Upper lobe of right lung (tissue), 1 donor: Measurements from ENCODE around the gene NAALADL2. TPM values are rescaled to one million over a fixed set of nuclear protein-coding genes. Genes with fewer than 3 reads are reported as not detected.

Source experiments
- ATAC-seq: fragments of 200-7000 bp; cut with Tn5 transposase; one replicate; pipeline ENCODE4 v1.9.1; 2020; ENCODE audit warnings: mild to moderate bottlenecking, moderate library complexity
- DNase-seq: peaks from one replicate; pipeline ENCODE4 v3.0.0-alpha.2; 2020
- H3K27ac ChIP-seq: fragments of 200-600 bp; one replicate; pipeline ENCODE4 v1.8.0; 2022
- H3K27me3 ChIP-seq: fragments of 200-600 bp; one replicate; pipeline ENCODE4 v1.8.0; 2022; ENCODE audit warnings: mild to moderate bottlenecking
- H3K36me3 ChIP-seq: fragments of 200-600 bp; one replicate; pipeline ENCODE4 v1.8.0; 2022
- H3K4me1 ChIP-seq: fragments of 200-600 bp; one replicate; pipeline ENCODE4 v1.8.0; 2022
- H3K4me3 ChIP-seq: fragments of 200-600 bp; one replicate; pipeline ENCODE4 v1.8.0; 2022; ENCODE audit warnings: mild to moderate bottlenecking
- H3K9me3 ChIP-seq: fragments of 200-600 bp; one replicate; pipeline ENCODE4 v1.8.0; 2022
- intact Hi-C: fragments of 100-400 bp; cut with DNase I; formaldehyde crosslinking; loops from one replicate; pipeline ENCODE4 v1.11.0; 2022
- total RNA-seq: library from RNA; stranded (reverse); fragmentation: NEBNext Ultra II Directional; extraction: Animal tissue kit (Norgen Biotek cat#: 25700); gene quantifications from one replicate; pipeline ENCODE4 v1.2.1, GENCODE V29; 2021
- TF ChIP-seq, protein P1 (sequence below): fragments of 200-600 bp; IDR thresholded peaks from one replicate; pipeline ENCODE4 v1.8.0; 2022; ENCODE audit warnings: antibody characterized with exemption
- donor health status: DM: no; HTN: yes; CAD: no; lungs with severe emphysema.

NAALADL2 gene
- total RNA-seq, 1 donor from 2014 or later = 8.5 TPM

DNA sequence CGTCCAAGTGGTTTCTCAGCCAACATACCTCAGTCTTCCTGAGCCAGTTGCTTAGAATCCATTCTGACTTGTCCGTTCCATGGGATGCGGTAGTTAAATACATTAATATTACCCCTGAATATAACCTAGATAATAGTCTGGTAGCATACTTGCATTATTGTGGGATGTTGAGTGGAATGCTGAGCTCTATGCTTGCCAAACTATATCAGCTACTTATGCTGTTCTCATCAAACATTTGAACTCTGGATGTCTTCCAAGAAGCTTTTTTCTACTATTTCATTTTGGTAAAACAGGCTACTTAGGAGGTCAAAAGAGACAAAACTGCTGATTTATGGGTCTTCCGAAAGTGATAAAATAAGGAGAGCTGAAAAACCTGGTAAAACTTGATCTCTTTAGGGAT, 429.5 kb downstream of the NAALADL2 start:
- intact Hi-C loops = no loop called here
- DNase-seq (no peak), ATAC-seq (no peak)

DNA sequence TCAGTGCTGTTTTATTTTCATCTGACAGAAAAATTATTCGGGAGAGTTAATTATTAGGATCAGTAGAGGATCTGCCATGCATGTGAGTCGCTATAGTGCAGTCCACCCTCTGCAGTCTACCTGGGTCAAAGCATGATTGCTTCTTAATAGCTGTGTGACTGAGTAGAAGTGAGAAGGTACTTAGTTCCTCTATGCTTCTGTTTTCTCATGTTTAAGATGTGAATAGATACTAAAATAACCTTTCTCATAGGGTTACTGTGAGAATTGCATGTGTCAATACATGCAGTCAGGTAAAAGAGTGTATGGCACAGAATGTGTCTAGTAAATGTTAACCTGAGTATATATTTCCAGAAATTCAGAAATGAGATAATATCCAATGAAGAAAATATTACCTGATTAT, 435.7 kb downstream of the NAALADL2 start:
- TF ChIP-seq, protein P1, sequence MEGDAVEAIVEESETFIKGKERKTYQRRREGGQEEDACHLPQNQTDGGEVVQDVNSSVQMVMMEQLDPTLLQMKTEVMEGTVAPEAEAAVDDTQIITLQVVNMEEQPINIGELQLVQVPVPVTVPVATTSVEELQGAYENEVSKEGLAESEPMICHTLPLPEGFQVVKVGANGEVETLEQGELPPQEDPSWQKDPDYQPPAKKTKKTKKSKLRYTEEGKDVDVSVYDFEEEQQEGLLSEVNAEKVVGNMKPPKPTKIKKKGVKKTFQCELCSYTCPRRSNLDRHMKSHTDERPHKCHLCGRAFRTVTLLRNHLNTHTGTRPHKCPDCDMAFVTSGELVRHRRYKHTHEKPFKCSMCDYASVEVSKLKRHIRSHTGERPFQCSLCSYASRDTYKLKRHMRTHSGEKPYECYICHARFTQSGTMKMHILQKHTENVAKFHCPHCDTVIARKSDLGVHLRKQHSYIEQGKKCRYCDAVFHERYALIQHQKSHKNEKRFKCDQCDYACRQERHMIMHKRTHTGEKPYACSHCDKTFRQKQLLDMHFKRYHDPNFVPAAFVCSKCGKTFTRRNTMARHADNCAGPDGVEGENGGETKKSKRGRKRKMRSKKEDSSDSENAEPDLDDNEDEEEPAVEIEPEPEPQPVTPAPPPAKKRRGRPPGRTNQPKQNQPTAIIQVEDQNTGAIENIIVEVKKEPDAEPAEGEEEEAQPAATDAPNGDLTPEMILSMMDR = no peak
- Histone ChIP-seq H3K4me3 (no peak overlapping the region), H3K4me1 (no peaks in the 10 kb centered on the region), H3K27ac (no peak overlapping the region), H3K27me3 (no peaks in the 10 kb centered on the region), H3K9me3 (no peaks in the 10 kb centered on the region), H3K36me3 (no peaks in the 10 kb centered on the region)
- intact Hi-C loops = no loop called here
- DNase-seq = no peak
- ATAC-seq = no peak

More for the DNA sequence above, 429.5 kb downstream of the NAALADL2 start:
- no peak overlapping the region for H3K4me3 ChIP-seq
- TF ChIP-seq, protein P1 = no peak
- H3K4me1 ChIP-seq = no peaks in the 10 kb centered on the region
- no peaks in the 10 kb centered on the region for H3K9me3 ChIP-seq
- H3K36me3 ChIP-seq = no peaks in the 10 kb centered on the region
- no peak overlapping the region for H3K27ac ChIP-seq
- no peaks in the 10 kb centered on the region for H3K27me3 ChIP-seq

DNA sequence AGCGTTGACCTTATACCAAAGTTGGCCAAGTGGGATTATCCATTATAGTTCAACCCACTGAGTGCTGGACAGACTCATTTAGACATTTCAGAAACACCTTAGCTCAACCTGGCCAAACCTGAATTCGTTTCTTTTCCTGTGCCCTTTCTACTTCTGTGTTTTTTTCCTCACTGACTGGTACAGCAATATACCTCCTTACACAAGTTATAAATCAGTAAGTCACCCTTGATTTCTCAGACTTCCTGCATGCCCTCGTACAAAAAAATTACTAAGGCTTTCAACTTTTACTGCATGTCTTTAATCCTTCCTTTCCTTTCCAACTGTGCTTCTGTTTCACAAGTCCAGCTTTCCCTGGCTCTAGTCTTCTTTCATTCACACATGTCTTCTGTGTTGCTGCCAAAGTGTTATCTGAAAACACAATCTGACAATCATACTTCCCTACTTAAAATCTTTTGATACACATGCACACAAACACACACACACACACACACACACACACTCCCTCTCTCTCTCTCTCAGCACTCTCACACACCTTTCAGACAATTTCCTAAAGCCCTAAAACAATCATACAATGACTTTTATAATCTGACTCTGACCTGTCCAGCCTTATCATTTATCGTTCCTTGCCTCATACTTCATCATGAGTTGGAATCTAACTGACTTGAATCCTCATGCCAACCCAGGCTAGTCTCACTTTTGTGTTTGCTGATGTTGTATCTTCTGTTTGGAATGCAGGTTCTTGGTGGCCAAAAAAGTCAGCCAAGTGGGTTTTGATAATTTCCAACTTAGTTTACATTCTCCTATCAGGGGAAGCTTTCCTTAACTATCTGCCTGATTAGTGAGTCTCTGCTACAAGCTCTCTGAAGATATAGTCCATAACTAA, 436.4 kb downstream of the NAALADL2 start:
- no peak for DNase-seq
- Histone ChIP-seq H3K36me3 (no peaks in the 10 kb centered on the region), H3K4me3 (no peak overlapping the region), H3K27me3 (no peaks in the 10 kb centered on the region), H3K4me1 (no peaks in the 10 kb centered on the region), H3K27ac (no peak overlapping the region), H3K9me3 (no peaks in the 10 kb centered on the region)
- intact Hi-C loops = no loop called here
- ATAC-seq = no peak
- TF ChIP-seq, protein P1 = no peak

DNA sequence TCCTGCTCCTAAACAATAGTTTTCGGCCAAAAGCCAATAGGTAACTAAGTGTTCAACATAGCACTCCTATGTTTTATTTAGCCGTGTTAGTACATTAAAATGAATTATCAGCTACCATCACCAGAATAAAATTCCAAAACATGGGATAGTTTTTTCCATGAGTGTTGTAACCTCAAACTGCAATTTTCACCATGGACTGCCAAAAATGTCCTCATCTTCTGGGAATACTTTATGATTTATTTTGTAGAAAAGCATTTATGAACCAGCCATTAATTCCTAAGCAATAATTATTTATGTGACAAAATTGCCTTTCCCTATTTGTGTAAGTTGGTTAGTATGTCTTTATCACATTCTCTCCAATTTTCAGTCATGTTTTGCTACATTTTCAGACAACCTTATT, 438.1 kb downstream of the NAALADL2 start:
- H3K27ac ChIP-seq = no peak overlapping the region
- TF ChIP-seq, protein P1 = no peak
- H3K4me1 ChIP-seq = no peaks in the 10 kb centered on the region
- ATAC-seq (no peak), DNase-seq (no peak)
- intact Hi-C loops = no loop called here
- H3K36me3 ChIP-seq = no peaks in the 10 kb centered on the region
- no peaks in the 10 kb centered on the region for H3K27me3 ChIP-seq
- no peak overlapping the region for H3K4me3 ChIP-seq
- no peaks in the 10 kb centered on the region for H3K9me3 ChIP-seq

DNA sequence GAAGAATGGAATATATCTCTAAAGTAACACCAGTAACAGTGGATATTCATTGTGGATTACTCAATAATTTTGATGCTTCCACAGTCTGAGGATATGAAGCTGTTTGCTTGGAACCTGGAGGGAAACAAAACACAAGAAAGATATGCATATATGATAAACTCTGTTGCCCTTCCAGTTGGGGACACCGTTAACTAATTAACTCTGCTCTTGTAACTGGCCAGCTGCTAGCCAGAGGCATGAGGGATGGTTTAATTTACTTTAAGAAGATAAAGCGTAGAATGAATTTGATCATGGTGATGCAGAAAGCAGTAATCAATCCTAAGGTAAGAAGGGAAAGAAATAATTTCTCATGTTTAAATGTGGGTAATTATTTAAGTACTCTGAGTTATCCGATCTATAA, 442.6 kb downstream of the NAALADL2 start:
- Histone ChIP-seq H3K27me3 (no peaks in the 10 kb centered on the region), H3K36me3 (no peaks in the 10 kb centered on the region), H3K4me1 (no peaks in the 10 kb centered on the region), H3K9me3 (no peaks in the 10 kb centered on the region), H3K27ac (no peak overlapping the region), H3K4me3 (no peak overlapping the region)
- TF ChIP-seq, protein P1 = no peak
- DNase-seq (no peak), ATAC-seq (no peak)
- intact Hi-C loops = no loop called here
